ENCODE data around the gene PSD2.

PSD2 gene

GRCh38 chr5:139867581-139867980 lies 72.0 kb downstream of the PSD2 start:
- Histone ChIP-seq H3K9ac (no peak overlapping the region), H3K27ac (no peak overlapping the region), H3K79me2 (ENCODE audit: insufficient read depth, low read depth) (no peaks in the 10 kb centered on the region), H4K20me1 (ENCODE audit: insufficient read depth) (no peaks in the 10 kb centered on the region), H3K4me3 (IDR thresholded peaks at IDR 0.05; ENCODE audit: insufficient read depth, low read depth, low read length) (no peak overlapping the region), H2AFZ (ENCODE audit: low read depth) (no peak overlapping the region), H3K4me1 (ENCODE audit: low read depth, poor library complexity, severe bottlenecking) (no peaks in the 10 kb centered on the region), H3K4me2 (no peak overlapping the region), H3K27me3 (ENCODE audit: insufficient read depth, low read depth) (no peaks in the 10 kb centered on the region), H3K36me3 (ENCODE audit: insufficient read depth) (no peaks in the 10 kb centered on the region)
- no peak for TF ChIP-seq CTCF (conservative IDR thresholded peaks at IDR 0.05; ENCODE audit: low read depth, low read length)

GRCh38 chr5:139869042-139869790 lies 73.6 kb downstream of the PSD2 start:
- H3K4me1 ChIP-seq (ENCODE audit: low read depth, poor library complexity, severe bottlenecking), result no peaks in the 10 kb centered on the region
- no peak overlapping the region for H3K27ac ChIP-seq
- no peak overlapping the region for H3K9ac ChIP-seq
- H3K4me3 ChIP-seq (IDR thresholded peaks at IDR 0.05; ENCODE audit: insufficient read depth, low read depth, low read length), result no peak overlapping the region
- no peaks in the 10 kb centered on the region for H3K36me3 ChIP-seq (ENCODE audit: insufficient read depth)
- H4K20me1 ChIP-seq (ENCODE audit: insufficient read depth), result no peaks in the 10 kb centered on the region
- no peak overlapping the region for H2AFZ ChIP-seq (ENCODE audit: low read depth)
- no peak overlapping the region for H3K4me2 ChIP-seq
- H3K79me2 ChIP-seq (ENCODE audit: insufficient read depth, low read depth), result no peaks in the 10 kb centered on the region
- no peak for TF ChIP-seq CTCF (conservative IDR thresholded peaks at IDR 0.05; ENCODE audit: low read depth, low read length)
- H3K27me3 ChIP-seq (ENCODE audit: insufficient read depth, low read depth), result no peaks in the 10 kb centered on the region

DNA sequence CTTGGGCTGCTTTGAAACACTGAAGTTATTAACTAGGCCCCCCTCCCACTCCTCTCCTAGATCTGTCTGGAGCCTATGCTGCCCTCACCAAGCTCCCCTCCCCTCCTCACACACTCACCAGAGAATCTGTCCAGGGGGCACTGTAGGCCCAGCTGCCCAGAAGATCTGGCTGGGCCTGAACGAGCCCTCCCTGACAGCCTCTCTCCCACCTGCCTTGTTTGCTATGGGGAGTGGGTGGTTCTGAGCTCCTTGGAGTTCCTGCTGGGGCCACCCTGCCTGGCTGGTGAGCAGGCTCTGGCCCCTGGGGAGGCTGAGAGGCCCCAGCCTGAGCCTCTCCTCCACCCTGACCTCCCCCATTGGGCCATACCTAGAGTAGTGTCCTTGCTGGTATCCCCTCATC lies 75.1 kb downstream of the PSD2 start:
- Histone ChIP-seq H3K27ac (no peak overlapping the region), H3K4me3 (IDR thresholded peaks at IDR 0.05; ENCODE audit: insufficient read depth, low read depth, low read length) (no peak overlapping the region), H3K9ac (no peak overlapping the region), H2AFZ (ENCODE audit: low read depth) (no peak overlapping the region), H3K27me3 (ENCODE audit: insufficient read depth, low read depth) (no peaks in the 10 kb centered on the region), H3K4me2 (no peak overlapping the region), H3K4me1 (ENCODE audit: low read depth, poor library complexity, severe bottlenecking) (no peaks in the 10 kb centered on the region), H3K36me3 (ENCODE audit: insufficient read depth) (no peaks in the 10 kb centered on the region), H3K79me2 (ENCODE audit: insufficient read depth, low read depth) (no peaks in the 10 kb centered on the region), H4K20me1 (ENCODE audit: insufficient read depth) (no peaks in the 10 kb centered on the region)
- TF ChIP-seq CTCF (conservative IDR thresholded peaks at IDR 0.05; ENCODE audit: low read depth, low read length), result no peak

DNA sequence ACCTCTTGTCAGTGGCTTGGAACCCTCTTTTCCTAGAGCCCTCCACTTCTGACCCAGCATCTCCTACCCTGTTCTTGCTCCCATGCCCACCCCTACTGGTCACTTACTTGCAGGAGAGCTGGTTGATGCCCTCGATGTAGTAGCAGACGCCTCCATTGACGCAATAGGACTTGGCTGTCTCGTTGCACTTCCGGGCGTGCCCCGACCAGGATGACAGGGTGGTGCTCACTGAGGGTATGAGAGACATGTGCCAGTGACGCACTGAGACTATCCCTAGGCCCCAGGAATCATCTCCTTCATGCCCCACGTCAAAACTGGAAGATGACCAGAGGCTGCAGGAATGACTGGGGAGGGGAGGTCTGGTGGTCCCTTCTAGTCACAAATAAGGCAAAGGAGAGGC lies 76.0 kb downstream of the PSD2 start:
- no peaks in the 10 kb centered on the region for H3K79me2 ChIP-seq (ENCODE audit: insufficient read depth, low read depth)
- H3K4me2 ChIP-seq, result no peak overlapping the region
- no peak overlapping the region for H3K4me3 ChIP-seq (IDR thresholded peaks at IDR 0.05; ENCODE audit: insufficient read depth, low read depth, low read length)
- no peak for TF ChIP-seq CTCF (conservative IDR thresholded peaks at IDR 0.05; ENCODE audit: low read depth, low read length)
- H4K20me1 ChIP-seq (ENCODE audit: insufficient read depth), result no peaks in the 10 kb centered on the region
- H3K27ac ChIP-seq, result no peak overlapping the region
- no peaks in the 10 kb centered on the region for H3K36me3 ChIP-seq (ENCODE audit: insufficient read depth)
- no peaks in the 10 kb centered on the region for H3K4me1 ChIP-seq (ENCODE audit: low read depth, poor library complexity, severe bottlenecking)
- no peak overlapping the region for H2AFZ ChIP-seq (ENCODE audit: low read depth)
- H3K9ac ChIP-seq, result no peak overlapping the region
- no peaks in the 10 kb centered on the region for H3K27me3 ChIP-seq (ENCODE audit: insufficient read depth, low read depth)

All from KMS-11 (cell line).